CD4-positive, alpha-beta memory T cell (primary cell): ENCODE measurements around the gene AGPAT2. TPM values are rescaled to one million over a fixed set of nuclear protein-coding genes. Genes with fewer than 3 reads are reported as not detected.

Experiments used
- CTCF ChIA-PET: fragments of 350-600 bp; sonication (Branson Sonifier 250); formaldehyde crosslinking; loops from one replicate; lab custom pipeline; 2021; ENCODE audit warnings: inconsistent platforms; ENCODE audit not compliant: partially characterized antibody; lab: Charles Lee
- POLR2A ChIA-PET: fragments of 350-600 bp; sonication (Branson Sonifier 250); formaldehyde crosslinking; loops from one replicate; lab custom pipeline; 2021; ENCODE audit not compliant: partially characterized antibody; lab: Charles Lee
- DNase-seq, 5 donors: peaks; one replicate each; pipeline versions ENCODE4 v3.0.0 to v3.0.0-alpha.2; 2020 to 2022; ENCODE audit warnings: mixed read lengths in 1 of 5
- H3K27ac ChIP-seq: one replicate; pipeline ENCODE4 v1.7.0; 2013; ENCODE audit warnings: low read depth, low read length
- H3K27me3 ChIP-seq: 2 replicates; pipeline ENCODE4 v1.7.0; 2013; ENCODE audit warnings: mild to moderate bottlenecking, low read length, moderate library complexity; ENCODE audit not compliant: insufficient read depth
- H3K36me3 ChIP-seq: 2 replicates; pipeline ENCODE4 v1.7.0; 2013; ENCODE audit warnings: mild to moderate bottlenecking, low read length, moderate library complexity; ENCODE audit not compliant: insufficient read depth
- H3K4me1 ChIP-seq: 2 replicates; pipeline ENCODE4 v1.7.0; 2013; ENCODE audit warnings: mild to moderate bottlenecking, low read length, moderate library complexity; ENCODE audit not compliant: insufficient read depth
- H3K4me3 ChIP-seq, 2 donors: one replicate each; pipeline ENCODE4 v1.7.0; 2013; ENCODE audit warnings: low read length in 2 of 2, mild to moderate bottlenecking in 1 of 2
- H3K9me3 ChIP-seq, 2 donors: one replicate each; pipeline ENCODE4 v1.7.0; 2013; ENCODE audit warnings: low read length in 2 of 2, control low read depth in 1 of 2; ENCODE audit not compliant: control insufficient read depth in 1 of 2
- H3K27ac Mint-ChIP-seq, 7 donors: one replicate each; pipeline ENCODE4 v1.8.0; 2020 to 2021; ENCODE audit warnings: mixed read lengths in 7 of 7, mild to moderate bottlenecking in 6 of 7, inconsistent platforms in 3 of 7, moderate library complexity in 3 of 7
- H3K27me3 Mint-ChIP-seq, 2 donors: one replicate each; pipeline ENCODE4 v1.8.0; 2020 to 2021; ENCODE audit warnings: mixed read lengths in 2 of 2
- H3K36me3 Mint-ChIP-seq, 2 donors: one replicate each; pipeline ENCODE4 v1.8.0; 2020 to 2021; ENCODE audit warnings: mixed read lengths in 2 of 2, inconsistent platforms in 1 of 2, mild to moderate bottlenecking in 1 of 2
- H3K4me1 Mint-ChIP-seq, 4 donors: one replicate each; pipeline ENCODE4 v1.8.0; 2020 to 2021; ENCODE audit warnings: mixed read lengths in 4 of 4, mild to moderate bottlenecking in 1 of 4
- H3K4me3 Mint-ChIP-seq, 8 donors: one replicate each; pipeline ENCODE4 v1.8.0; 2020 to 2021; ENCODE audit warnings: mixed read lengths in 8 of 8, mild to moderate bottlenecking in 7 of 8, moderate library complexity in 6 of 8, inconsistent platforms in 3 of 8
- H3K9me3 Mint-ChIP-seq, 8 donors: one replicate each; pipeline ENCODE4 v1.8.0; 2020 to 2021; ENCODE audit warnings: mixed read lengths in 8 of 8, mild to moderate bottlenecking in 5 of 8, inconsistent platforms in 3 of 8, moderate library complexity in 1 of 8
- intact Hi-C: fragments of 100-400 bp; cut with micrococcal nuclease; formaldehyde crosslinking; loops from one replicate; pipeline ENCODE4 v1.15.1; 2023
- polyA plus RNA-seq, 2 donors: library from polyadenylated mRNA; unstranded; fragments of 300-500 nt; fragmentation: Illumina TruSeq; gene quantifications; one replicate each; pipeline ENCODE4 v1.2.3, GENCODE V29; 2021
- total RNA-seq, 2 experiments: library from RNA; stranded (reverse); gene quantifications; one replicate each; pipeline ENCODE4 v1.2.3, GENCODE V29; 2021

Gene AGPAT2
- total and polyA plus RNA-seq, 4 experiments from 2014 or later, result 6.9 to 20.6 (median 12.0) TPM

GRCh38 chr9:136664000-136664915 lies 23.0 kb downstream of the AGPAT2 start:
- H3K27me3 ChIP-seq, result no peaks in the 10 kb centered on the region
- no peaks in the 10 kb centered on the region for H3K36me3 ChIP-seq
- POLR2A ChIA-PET, result no interaction called here
- no peak overlapping the region for H3K4me3 ChIP-seq
- peaks cover 8% of the 10 kb centered on the region for H3K4me1 ChIP-seq
- CTCF ChIA-PET, result interaction anchor here (1.0 to 1.2 kb wide), 3 partner anchors 8 to 176 kb away, joined by 3 read pairs; no protein-coding TSS in a partner anchor
- no peaks in the 10 kb centered on the region for H3K9me3 ChIP-seq
- Mint-ChIP-seq H3K4me1 (peaks cover 0 to 6% (median 0%) of the 10 kb centered on the region in 4 donors), H3K27ac (no peak overlapping the region), H3K36me3 (no peaks in the 10 kb centered on the region), H3K27me3 (peaks cover 2 to 11% of the 10 kb centered on the region in 2 donors), H3K4me3 (peak overlapping the region in 2 of 8 donors; percentile 40 to 76), H3K9me3 (peaks cover 0 to 2% (median 0%) of the 10 kb centered on the region in 8 donors)
- no peak overlapping the region for H3K27ac ChIP-seq
- DNase-seq, result no peak
- intact Hi-C loops, result no loop called here

- H3K9me3 Mint-ChIP-seq, result peaks cover 0 to 2% (median 0%) of the 10 kb centered on the region in 8 donors
- intact Hi-C loops, result no loop called here
- H3K4me1 Mint-ChIP-seq, result peaks cover under 1 to 8% (median 5%) of the 10 kb centered on the region in 4 donors
- H3K4me3 ChIP-seq, result no peak within 1 kb of the TSS
- no peaks in the 10 kb centered on the region for H3K36me3 Mint-ChIP-seq
- peaks cover 4 to 14% of the 10 kb centered on the region in 2 donors for H3K27me3 Mint-ChIP-seq
- H3K4me1 ChIP-seq, result peaks cover 19% of the 10 kb centered on the region
- no peaks in the 10 kb centered on the region for H3K36me3 ChIP-seq
- no peak for DNase-seq
- H3K9me3 ChIP-seq, result no peaks in the 10 kb centered on the region
- CTCF ChIA-PET, result interaction anchor here (0.7 kb wide), 1 partner anchor 174 kb away, joined by 3 read pairs; no protein-coding TSS in a partner anchor
- H3K4me3 Mint-ChIP-seq, result peak within 1 kb of the TSS in 1 of 8 donors; percentile 29
- H3K27me3 ChIP-seq, result peaks cover 7% of the 10 kb centered on the region
- H3K27ac Mint-ChIP-seq, result no peak within 1 kb of the TSS
- H3K27ac ChIP-seq, result no peak within 1 kb of the TSS
- POLR2A ChIA-PET, result no interaction called here
Observed at GRCh38 chr9:136662656-136663581, 24.3 kb downstream of the AGPAT2 start, which contains the start of gene EGFL7. EGFL7 (plus strand) TSS chr9:136662916; CDS start chr9:136668283, 5,367 bp downstream.

- peaks cover 0 to 2% (median 0%) of the 10 kb centered on the region in 8 donors for H3K9me3 Mint-ChIP-seq
- CTCF ChIA-PET, result interaction anchor here (0.7 kb wide), 1 partner anchor 173 kb away, joined by 3 read pairs; no protein-coding TSS in a partner anchor
- Histone ChIP-seq H3K4me3 (no peak overlapping the region), H3K4me1 (peaks cover 19% of the 10 kb centered on the region), H3K9me3 (no peaks in the 10 kb centered on the region), H3K27ac (no peak overlapping the region), H3K36me3 (no peaks in the 10 kb centered on the region), H3K27me3 (peaks cover 14% of the 10 kb centered on the region)
- H3K4me1 Mint-ChIP-seq, result peaks cover 3 to 11% (median 7%) of the 10 kb centered on the region in 4 donors
- no peak overlapping the region for H3K27ac Mint-ChIP-seq
- intact Hi-C loops, result no loop called here
- no peaks in the 10 kb centered on the region for H3K36me3 Mint-ChIP-seq
- H3K4me3 Mint-ChIP-seq, result no peak overlapping the region
- DNase-seq, result no peak
- POLR2A ChIA-PET, result no interaction called here
- H3K27me3 Mint-ChIP-seq, result peaks cover 7 to 19% of the 10 kb centered on the region in 2 donors
Observed at GRCh38 chr9:136662326-136662655, 25.0 kb downstream of the AGPAT2 start.

- Mint-ChIP-seq H3K4me3 (no peak overlapping the region), H3K9me3 (peaks cover 0 to 2% (median 0%) of the 10 kb centered on the region in 8 donors), H3K27ac (no peak overlapping the region), H3K36me3 (no peaks in the 10 kb centered on the region), H3K4me1 (peaks cover 3 to 11% (median 7%) of the 10 kb centered on the region in 4 donors), H3K27me3 (peaks cover 10 to 22% of the 10 kb centered on the region in 2 donors)
- no peaks in the 10 kb centered on the region for H3K36me3 ChIP-seq
- intact Hi-C loops, result no loop called here
- H3K9me3 ChIP-seq, result no peaks in the 10 kb centered on the region
- CTCF ChIA-PET, result interaction anchor here (0.7 to 1.5 kb wide), 2 partner anchors 173 to 176 kb away, joined by 3 to 6 read pairs; no protein-coding TSS in a partner anchor
- H3K27ac ChIP-seq, result no peak overlapping the region
- H3K4me3 ChIP-seq, result no peak overlapping the region
- H3K27me3 ChIP-seq, result peaks cover 15% of the 10 kb centered on the region
- POLR2A ChIA-PET, result no interaction called here
- DNase-seq, result no peak
- H3K4me1 ChIP-seq, result peaks cover 19% of the 10 kb centered on the region
Observed at GRCh38 chr9:136661641-136662325, 25.5 kb downstream of the AGPAT2 start.

- Mint-ChIP-seq H3K9me3 (peaks cover 0 to 2% (median 0%) of the 10 kb centered on the region in 8 donors), H3K27me3 (peaks cover 15 to 25% of the 10 kb centered on the region in 2 donors), H3K27ac (no peak overlapping the region), H3K36me3 (no peaks in the 10 kb centered on the region), H3K4me3 (no peak overlapping the region), H3K4me1 (peaks cover 3 to 11% (median 8%) of the 10 kb centered on the region in 4 donors)
- intact Hi-C loops, result no loop called here
- Histone ChIP-seq H3K27me3 (peaks cover 20% of the 10 kb centered on the region), H3K36me3 (no peaks in the 10 kb centered on the region), H3K4me3 (no peak overlapping the region), H3K27ac (no peak overlapping the region), H3K4me1 (peaks cover 20% of the 10 kb centered on the region), H3K9me3 (no peaks in the 10 kb centered on the region)
- POLR2A ChIA-PET, result no interaction called here
- CTCF ChIA-PET, result interaction anchor here (1.5 kb wide), 1 partner anchor 175 kb away, joined by 6 read pairs; no protein-coding TSS in a partner anchor
- DNase-seq, result no peak
Observed at GRCh38 chr9:136660971-136661550, 26.2 kb downstream of the AGPAT2 start.
